ENCODE measurements around the gene EPHA5. TPM values are rescaled to one million over a fixed set of nuclear protein-coding genes. Genes with fewer than 3 reads are reported as not detected.

Gene EPHA5
- total RNA-seq, 1 experiment from 2014 or later, result not detected

DNA sequence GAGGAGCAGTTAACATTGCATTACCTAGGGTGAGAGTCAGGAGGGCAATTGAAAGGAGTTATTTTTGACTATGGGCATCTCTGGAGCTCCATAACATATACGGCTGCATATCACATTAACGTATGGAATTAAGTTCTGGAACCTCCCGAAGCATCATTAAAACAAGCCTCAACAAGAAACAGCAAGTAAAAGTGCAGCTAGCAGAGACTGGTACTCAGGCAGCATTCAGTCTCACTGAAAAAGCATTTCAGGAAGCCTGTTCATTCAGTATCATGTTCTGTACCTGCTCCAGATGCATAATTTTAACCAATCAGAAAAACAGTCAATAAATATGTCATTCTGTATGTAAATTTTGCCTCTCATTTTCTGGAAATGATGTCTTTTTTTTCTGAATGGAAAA, 299.6 kb downstream of the EPHA5 start:
- Mint-ChIP-seq H3K36me3 (ENCODE audit: insufficient read depth in 1 of 3, low read depth in 3 of 3) (no peaks in the 10 kb centered on the region), H3K27me3 (ENCODE audit: low read depth) (no peaks in the 10 kb centered on the region), H3K4me3 (no peak overlapping the region), H3K9me3 (no peaks in the 10 kb centered on the region), H3K4me1 (no peaks in the 10 kb centered on the region), H3K27ac (no peak overlapping the region)
- Histone ChIP-seq H2BK15ac (ENCODE audit: low read depth, low read length) (no peak overlapping the region), H4K8ac (replicated peaks; ENCODE audit: insufficient read length, low read depth, low read length) (no peak overlapping the region), H3K23ac (ENCODE audit: insufficient read length, low read depth, low read length) (no peak overlapping the region), H3K9ac (ENCODE audit: extremely low read depth, insufficient read length, low read length) (no peak overlapping the region), H3K27me3 (ENCODE audit: insufficient read depth, low read length) (no peaks in the 10 kb centered on the region), H2AK5ac (ENCODE audit: insufficient read length, low read length) (no peak overlapping the region), H3K4me2 (ENCODE audit: insufficient read depth, insufficient read length, low read length) (no peak overlapping the region), H2BK5ac (ENCODE audit: insufficient read length, low read length) (no peak overlapping the region), H3K27ac (ENCODE audit: insufficient read length, low read depth, low read length) (no peak overlapping the region), H2AFZ (ENCODE audit: low read length) (no peak overlapping the region), H4K5ac (ENCODE audit: insufficient read length, low read depth, low read length) (no peak overlapping the region), H3K9me3 (ENCODE audit: control insufficient read depth, low read depth, low read length) (no peaks in the 10 kb centered on the region), H2BK12ac (ENCODE audit: insufficient read length, low read depth, low read length) (no peak overlapping the region), H3T11ph (ENCODE audit: low read length) (no peak overlapping the region), H3K79me1 (ENCODE audit: insufficient read depth, low read depth, low read length, poor library complexity, severe bottlenecking) (no peaks in the 10 kb centered on the region), H2BK20ac (ENCODE audit: low read depth, low read length, poor library complexity, severe bottlenecking) (no peak overlapping the region), H3K79me2 (ENCODE audit: insufficient read depth, low read length) (no peaks in the 10 kb centered on the region), H2BK120ac (ENCODE audit: low read depth, low read length, poor library complexity, severe bottlenecking) (no peak overlapping the region), H4K91ac (ENCODE audit: insufficient read length, low read depth, low read length) (no peak overlapping the region), H3K56ac (ENCODE audit: insufficient read length, low read depth, low read length) (no peak overlapping the region), H3K23me2 (ENCODE audit: insufficient read length, low read depth, low read length, poor library complexity, severe bottlenecking) (no peaks in the 10 kb centered on the region), H4K20me1 (ENCODE audit: control insufficient read depth, insufficient read depth, insufficient read length) (no peaks in the 10 kb centered on the region), H3K4me1 (ENCODE audit: insufficient read depth, low read length) (no peaks in the 10 kb centered on the region), H3K14ac (ENCODE audit: insufficient read depth, low read length) (no peak overlapping the region), H3K4ac (ENCODE audit: low read depth, low read length) (no peak overlapping the region), H3K18ac (ENCODE audit: insufficient read length, low read depth, low read length) (no peak overlapping the region)
- DNase-seq, result no peak
- no CpG with 5 or more reads among the region's 3 CpGs for WGBS (ENCODE audit: extremely low coverage, insufficient read length, low lambda C conversion rate)
- TF ChIP-seq, protein P1, sequence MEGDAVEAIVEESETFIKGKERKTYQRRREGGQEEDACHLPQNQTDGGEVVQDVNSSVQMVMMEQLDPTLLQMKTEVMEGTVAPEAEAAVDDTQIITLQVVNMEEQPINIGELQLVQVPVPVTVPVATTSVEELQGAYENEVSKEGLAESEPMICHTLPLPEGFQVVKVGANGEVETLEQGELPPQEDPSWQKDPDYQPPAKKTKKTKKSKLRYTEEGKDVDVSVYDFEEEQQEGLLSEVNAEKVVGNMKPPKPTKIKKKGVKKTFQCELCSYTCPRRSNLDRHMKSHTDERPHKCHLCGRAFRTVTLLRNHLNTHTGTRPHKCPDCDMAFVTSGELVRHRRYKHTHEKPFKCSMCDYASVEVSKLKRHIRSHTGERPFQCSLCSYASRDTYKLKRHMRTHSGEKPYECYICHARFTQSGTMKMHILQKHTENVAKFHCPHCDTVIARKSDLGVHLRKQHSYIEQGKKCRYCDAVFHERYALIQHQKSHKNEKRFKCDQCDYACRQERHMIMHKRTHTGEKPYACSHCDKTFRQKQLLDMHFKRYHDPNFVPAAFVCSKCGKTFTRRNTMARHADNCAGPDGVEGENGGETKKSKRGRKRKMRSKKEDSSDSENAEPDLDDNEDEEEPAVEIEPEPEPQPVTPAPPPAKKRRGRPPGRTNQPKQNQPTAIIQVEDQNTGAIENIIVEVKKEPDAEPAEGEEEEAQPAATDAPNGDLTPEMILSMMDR (conservative IDR thresholded peaks at IDR 0.05), result no peak
